ENCODE data around the gene BMPR1A. TPM values are rescaled to one million over a fixed set of nuclear protein-coding genes. Genes with fewer than 3 reads are reported as not detected.
"Not testable (repeated sequence)": the region's sequence is repeated elsewhere in the genome, so short reads cannot be mapped to it uniquely, and the experiment has no call there.

The BMPR1A gene
- total RNA-seq, 2 experiments from 2014 or later = 7.5 to 8.4 TPM

GRCh38 chr10:86851328-86852207 lies 95.1 kb downstream of the BMPR1A start:
- DNase-seq = no peak
- peaks cover 6% of the 10 kb centered on the region for H3K9me3 Mint-ChIP-seq
- no peaks in the 10 kb centered on the region for H3K4me1 Mint-ChIP-seq
- no peaks in the 10 kb centered on the region for H3K27me3 Mint-ChIP-seq
- H3K36me3 Mint-ChIP-seq = peaks cover 13% of the 10 kb centered on the region
- no peak overlapping the region for H3K27ac Mint-ChIP-seq
- H3K4me3 Mint-ChIP-seq = no peak overlapping the region

- not testable (repeated sequence) for H3K27me3 Mint-ChIP-seq
- peaks cover 13% of the 10 kb centered on the region for H3K36me3 Mint-ChIP-seq
Observed at GRCh38 chr10:86853582-86853981, 97.2 kb downstream of the BMPR1A start.

GRCh38 chr10:86855513-86855912 lies 99.1 kb downstream of the BMPR1A start:
- DNase-seq = no peak
- Mint-ChIP-seq H3K4me3 (no peak overlapping the region), H3K9me3 (peaks cover 6% of the 10 kb centered on the region), H3K27me3 (no peaks in the 10 kb centered on the region), H3K27ac (no peak overlapping the region), H3K4me1 (no peaks in the 10 kb centered on the region), H3K36me3 (peaks cover 13% of the 10 kb centered on the region)

More at GRCh38 chr10:86853582-86853981, 97.2 kb downstream of the BMPR1A start:
- not testable (repeated sequence) for H3K4me3 Mint-ChIP-seq, H3K4me1 Mint-ChIP-seq, H3K27ac Mint-ChIP-seq, DNase-seq, H3K9me3 Mint-ChIP-seq

GRCh38 chr10:86856156-86856555 lies 99.7 kb downstream of the BMPR1A start:
- H3K27ac Mint-ChIP-seq = no peak overlapping the region
- H3K4me1 Mint-ChIP-seq = no peaks in the 10 kb centered on the region
- no peak for DNase-seq
- H3K9me3 Mint-ChIP-seq = peaks cover 6% of the 10 kb centered on the region
- no peaks in the 10 kb centered on the region for H3K27me3 Mint-ChIP-seq
- no peak overlapping the region for H3K4me3 Mint-ChIP-seq
- peaks cover 13% of the 10 kb centered on the region for H3K36me3 Mint-ChIP-seq

GRCh38 chr10:86857128-86857721 lies 100.8 kb downstream of the BMPR1A start:
- Mint-ChIP-seq H3K27me3 (no peaks in the 10 kb centered on the region), H3K9me3 (peaks cover 5% of the 10 kb centered on the region), H3K36me3 (peaks cover 7% of the 10 kb centered on the region), H3K4me3 (no peak overlapping the region), H3K27ac (no peak overlapping the region), H3K4me1 (no peaks in the 10 kb centered on the region)
- no peak for DNase-seq

- Mint-ChIP-seq H3K4me1 (no peaks in the 10 kb centered on the region), H3K27ac (no peak overlapping the region), H3K36me3 (peaks cover 4% of the 10 kb centered on the region), H3K27me3 (no peaks in the 10 kb centered on the region), H3K4me3 (no peak overlapping the region), H3K9me3 (peaks cover 4% of the 10 kb centered on the region)
- DNase-seq = no peak
Observed at GRCh38 chr10:86858011-86858410, 101.6 kb downstream of the BMPR1A start.

- Mint-ChIP-seq H3K4me1 (no peaks in the 10 kb centered on the region), H3K27me3 (no peaks in the 10 kb centered on the region), H3K27ac (no peak overlapping the region), H3K9me3 (no peaks in the 10 kb centered on the region), H3K4me3 (no peak overlapping the region), H3K36me3 (no peaks in the 10 kb centered on the region)
- DNase-seq = no peak
Observed at GRCh38 chr10:86861351-86861750, 104.9 kb downstream of the BMPR1A start.

GRCh38 chr10:86862373-86862772 lies 106.0 kb downstream of the BMPR1A start:
- Mint-ChIP-seq H3K36me3 (no peaks in the 10 kb centered on the region), H3K9me3 (no peaks in the 10 kb centered on the region), H3K4me3 (no peak overlapping the region), H3K27me3 (no peaks in the 10 kb centered on the region), H3K27ac (no peak overlapping the region), H3K4me1 (no peaks in the 10 kb centered on the region)
- no peak for DNase-seq

GRCh38 chr10:86862786-86863483 lies 106.5 kb downstream of the BMPR1A start:
- no peak overlapping the region for H3K4me3 Mint-ChIP-seq
- no peaks in the 10 kb centered on the region for H3K36me3 Mint-ChIP-seq
- no peaks in the 10 kb centered on the region for H3K4me1 Mint-ChIP-seq
- no peaks in the 10 kb centered on the region for H3K9me3 Mint-ChIP-seq
- H3K27ac Mint-ChIP-seq = no peak overlapping the region
- DNase-seq = no peak
- no peaks in the 10 kb centered on the region for H3K27me3 Mint-ChIP-seq

GRCh38 chr10:86863484-86863842 lies 107.0 kb downstream of the BMPR1A start:
- no peaks in the 10 kb centered on the region for H3K9me3 Mint-ChIP-seq
- no peak overlapping the region for H3K4me3 Mint-ChIP-seq
- H3K4me1 Mint-ChIP-seq = no peaks in the 10 kb centered on the region
- no peak overlapping the region for H3K27ac Mint-ChIP-seq
- no peak for DNase-seq
- no peaks in the 10 kb centered on the region for H3K36me3 Mint-ChIP-seq
- H3K27me3 Mint-ChIP-seq = no peaks in the 10 kb centered on the region

GRCh38 chr10:86865011-86865811 lies 108.8 kb downstream of the BMPR1A start:
- not testable (repeated sequence) for H3K4me1 Mint-ChIP-seq, DNase-seq, H3K27me3 Mint-ChIP-seq, H3K27ac Mint-ChIP-seq, H3K4me3 Mint-ChIP-seq, H3K36me3 Mint-ChIP-seq, H3K9me3 Mint-ChIP-seq

GRCh38 chr10:86867149-86867548 lies 110.7 kb downstream of the BMPR1A start:
- Mint-ChIP-seq H3K9me3 (no peaks in the 10 kb centered on the region), H3K4me1 (no peaks in the 10 kb centered on the region), H3K4me3 (no peak overlapping the region), H3K27me3 (no peaks in the 10 kb centered on the region), H3K27ac (no peak overlapping the region), H3K36me3 (no peaks in the 10 kb centered on the region)
- DNase-seq = no peak

GRCh38 chr10:86868353-86868752 lies 111.9 kb downstream of the BMPR1A start:
- no peaks in the 10 kb centered on the region for H3K9me3 Mint-ChIP-seq
- H3K4me3 Mint-ChIP-seq = no peak overlapping the region
- H3K4me1 Mint-ChIP-seq = no peaks in the 10 kb centered on the region
- no peak overlapping the region for H3K27ac Mint-ChIP-seq
- DNase-seq = no peak
- H3K27me3 Mint-ChIP-seq = no peaks in the 10 kb centered on the region
- no peaks in the 10 kb centered on the region for H3K36me3 Mint-ChIP-seq

GRCh38 chr10:86870679-86871078 lies 114.3 kb downstream of the BMPR1A start:
- Mint-ChIP-seq H3K4me1 (no peaks in the 10 kb centered on the region), H3K36me3 (no peaks in the 10 kb centered on the region), H3K4me3 (no peak overlapping the region), H3K9me3 (no peaks in the 10 kb centered on the region), H3K27ac (no peak overlapping the region), H3K27me3 (no peaks in the 10 kb centered on the region)
- DNase-seq = no peak

Measured in activated naive CD8-positive, alpha-beta T cell treated with anti-CD3 and anti-CD28 coated beads for 36 hours (primary cell).